GM12874 (cell line): Measurements from ENCODE around the gene UBE2H.

Source experiments
- CTCF ChIP-seq: IDR thresholded peaks from 2 replicates; pipeline ENCODE4 v1.5.1; 2011; ENCODE audit warnings: low read depth, mild to moderate bottlenecking, control low read depth, low read length, moderate library complexity; ENCODE audit not compliant: insufficient read depth

Gene UBE2H

GRCh38 chr7:129980667-129981066, 27.9 kb upstream of the UBE2H start:
- TF ChIP-seq CTCF: no peak

GRCh38 chr7:129975309-129975708, 22.5 kb upstream of the UBE2H start:
- no peak for TF ChIP-seq CTCF

- TF ChIP-seq CTCF: no peak
These were observed 18.1 kb upstream of the UBE2H start for GRCh38 chr7:129970816-129971215.

DNA sequence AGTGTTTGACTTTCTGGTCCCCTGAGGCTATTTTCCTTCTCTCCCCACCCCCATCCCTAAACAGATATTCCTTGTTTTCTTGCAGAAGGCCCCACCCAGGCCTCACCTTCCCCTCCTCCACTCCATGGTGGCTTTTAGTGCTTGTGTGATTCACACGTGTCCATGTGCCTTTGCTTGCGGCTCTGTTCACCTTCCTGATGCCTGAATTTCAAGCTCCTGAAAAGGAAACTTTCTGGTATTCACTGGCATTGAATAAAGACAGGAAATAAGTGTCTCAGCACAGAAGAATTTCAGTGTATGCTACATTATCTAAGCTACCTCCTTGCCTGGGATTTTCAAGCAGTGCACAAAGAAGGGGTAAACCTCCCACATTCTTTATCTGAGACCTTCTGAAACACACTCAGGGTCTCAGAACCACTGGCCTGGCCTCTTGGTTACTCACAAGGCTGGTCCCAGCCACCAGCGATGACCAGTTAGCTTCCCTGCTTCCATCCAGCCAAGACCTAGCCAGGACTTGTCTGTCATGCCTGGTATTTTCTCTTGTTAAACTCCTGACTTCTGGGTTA, 17.2 kb upstream of the UBE2H start:
- no peak for TF ChIP-seq CTCF

DNA sequence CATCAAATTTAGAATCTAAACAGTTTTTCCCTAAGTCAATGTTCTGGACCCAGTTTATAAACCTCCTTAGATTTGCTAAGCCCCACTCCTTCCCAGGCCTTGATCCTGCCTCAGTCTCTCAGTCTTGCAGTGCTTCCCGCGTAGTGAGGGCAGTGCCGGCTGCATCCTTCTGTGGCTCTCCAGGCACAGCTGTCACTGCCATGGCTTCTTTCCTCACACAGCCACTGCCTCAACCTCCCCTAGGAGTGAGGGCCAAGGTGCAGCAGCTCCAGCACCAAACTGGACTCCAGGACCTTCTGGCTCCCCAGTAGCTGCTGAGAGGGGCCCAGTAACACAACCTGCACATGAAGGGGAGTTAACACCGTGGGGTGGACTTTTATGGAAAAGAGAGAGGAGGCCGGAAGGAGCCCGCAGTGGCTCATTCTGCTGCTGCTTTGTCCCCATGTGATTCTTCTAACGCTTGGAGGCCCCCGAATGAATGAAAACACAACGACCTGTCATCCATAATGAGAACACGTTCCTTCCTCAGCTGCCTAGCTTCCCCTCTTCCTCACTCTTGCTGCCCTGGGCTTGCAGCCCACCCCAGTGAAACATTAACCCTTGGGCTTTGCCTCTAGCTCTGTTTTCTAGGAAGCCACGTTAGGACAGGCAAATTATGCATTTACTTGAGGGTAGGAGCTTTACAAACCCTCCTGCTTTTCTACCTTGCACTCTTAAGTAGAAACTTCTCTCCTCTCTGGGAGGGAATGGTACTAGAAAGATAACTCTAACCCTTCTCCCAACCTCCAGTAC, 16.0 kb upstream of the UBE2H start:
- TF ChIP-seq CTCF: no peak

GRCh38 chr7:129959471-129960203, 6.9 kb upstream of the UBE2H start:
- no peak for TF ChIP-seq CTCF

- TF ChIP-seq CTCF: no peak
These were observed 6.1 kb upstream of the UBE2H start for GRCh38 chr7:129958643-129959470.
